ENCODE data around the gene KIRREL3. TPM values are rescaled to one million over a fixed set of nuclear protein-coding genes. Genes with fewer than 3 reads are reported as not detected.

KIRREL3 gene
- total and polyA plus RNA-seq, 9 of the 15 experiments (the other 6 are each of a cell fraction or from before 2014, with no cell fraction given) = 0.04 to 0.10 TPM; not detected in 7

GRCh38 chr11:126583101-126583500, 417.5 kb downstream of the KIRREL3 start:
- Histone ChIP-seq H3K9me1 (ENCODE audit: control insufficient read depth, insufficient read depth, low read length) (no peaks in the 10 kb centered on the region), H2AFZ (ENCODE audit: low read depth, low read length) (no peak overlapping the region), H3K4me1 (replicated peaks in 1 of 2; ENCODE audit: control insufficient read depth in 2 of 2, insufficient read depth in 2 of 2, low read length in 2 of 2) (no peaks in the 10 kb centered on the region), H3K9me3 (replicated peaks; ENCODE audit: control insufficient read depth, insufficient read depth, low read depth, low read length) (no peaks in the 10 kb centered on the region), H3K36me3 (ENCODE audit: control insufficient read depth, insufficient read depth, low read length) (no peaks in the 10 kb centered on the region), H3K4me2 (ENCODE audit: insufficient read depth, low read length) (no peak overlapping the region), H3K79me2 (ENCODE audit: control insufficient read depth, insufficient read depth, low read length) (no peaks in the 10 kb centered on the region), H4K20me1 (replicated peaks; ENCODE audit: control insufficient read depth, insufficient read depth, low read length) (no peaks in the 10 kb centered on the region), H3K27ac (ENCODE audit: extremely low read depth, low read depth, low read length) (no peak overlapping the region), H3K9ac (ENCODE audit: insufficient read depth in 1 of 2, low read depth in 2 of 2, low read length in 2 of 2) (no peak overlapping the region), H3K27me3 (ENCODE audit: control insufficient read depth in 2 of 2, insufficient read depth in 2 of 2, low read length in 2 of 2) (peaks cover 15 to 62% of the 10 kb centered on the region in 2 experiments; a peak in 4 of 5 replicates), H3K4me3 (no peak overlapping the region)
- ChIA-PET POLR2A (interaction anchor here (1.2 kb wide), 1 partner anchor 16 kb away, joined by 3 read pairs; no protein-coding TSS in a partner anchor), CTCF (ENCODE audit: low intra/inter-chr PET ratio) (no interaction called here)
- 2% methylated on average over 3 of the region's 3 CpGs for WGBS (ENCODE audit: insufficient coverage, low coverage, missing lambda C conversion rate)
- no peak for ATAC-seq
- intact Hi-C loops (cut with micrococcal nuclease) (no loop called here), in situ Hi-C loops (cut with MboI) (no loop called here)
- BruUV-seq (replicated peaks) = no TSS peak
- DNase-seq (ENCODE audit: extremely low read depth in 1 of 4, low spot score in 3 of 4) = no peak
- no peak for FAIRE-seq
- TF ChIP-seq, protein P1, sequence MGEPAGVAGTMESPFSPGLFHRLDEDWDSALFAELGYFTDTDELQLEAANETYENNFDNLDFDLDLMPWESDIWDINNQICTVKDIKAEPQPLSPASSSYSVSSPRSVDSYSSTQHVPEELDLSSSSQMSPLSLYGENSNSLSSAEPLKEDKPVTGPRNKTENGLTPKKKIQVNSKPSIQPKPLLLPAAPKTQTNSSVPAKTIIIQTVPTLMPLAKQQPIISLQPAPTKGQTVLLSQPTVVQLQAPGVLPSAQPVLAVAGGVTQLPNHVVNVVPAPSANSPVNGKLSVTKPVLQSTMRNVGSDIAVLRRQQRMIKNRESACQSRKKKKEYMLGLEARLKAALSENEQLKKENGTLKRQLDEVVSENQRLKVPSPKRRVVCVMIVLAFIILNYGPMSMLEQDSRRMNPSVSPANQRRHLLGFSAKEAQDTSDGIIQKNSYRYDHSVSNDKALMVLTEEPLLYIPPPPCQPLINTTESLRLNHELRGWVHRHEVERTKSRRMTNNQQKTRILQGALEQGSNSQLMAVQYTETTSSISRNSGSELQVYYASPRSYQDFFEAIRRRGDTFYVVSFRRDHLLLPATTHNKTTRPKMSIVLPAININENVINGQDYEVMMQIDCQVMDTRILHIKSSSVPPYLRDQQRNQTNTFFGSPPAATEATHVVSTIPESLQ (CRISPR knock-in tag; IDR thresholded peaks at IDR 0.05) = no peak
- TF ChIP-seq HDAC3 (IDR thresholded peaks at IDR 0.05; ENCODE audit: borderline replicate concordance, partially characterized antibody) (no peak), IFI16 (CRISPR knock-in tag; IDR thresholded peaks at IDR 0.05) (no peak), FUS (optimal IDR thresholded peaks at IDR 0.05; ENCODE audit: low read depth, low read length) (no peak), KHSRP (IDR thresholded peaks at IDR 0.05) (no peak), SMAD3 (CRISPR knock-in tag; conservative IDR thresholded peaks at IDR 0.05) (no peak)

Measured in K562 (cell line).